H1 (cell line): ENCODE data around the gene ARID1B. TPM values are rescaled to one million over a fixed set of nuclear protein-coding genes. Genes with fewer than 3 reads are reported as not detected.

Experiments used
- CTCF ChIA-PET: fragments of 300-600 bp; sonication (Branson Sonifier 250); formaldehyde crosslinking; loops from one replicate; lab custom pipeline; 2021; ENCODE audit not compliant: partially characterized antibody; lab: Charles Lee
- POLR2A ChIA-PET: fragments of 300-600 bp; sonication (Branson Sonifier 250); formaldehyde crosslinking; loops from one replicate; lab custom pipeline; 2021; ENCODE audit warnings: inconsistent platforms; ENCODE audit not compliant: partially characterized antibody; lab: Charles Lee
- DNase-seq, 2 experiments: peaks; one replicate each; pipeline versions ENCODE4 v3.0.0 to v3.0.0-alpha.2; 2010 to 2022; ENCODE audit warnings: low spot score in 2 of 2, low read depth in 1 of 2, mixed read lengths in 1 of 2
- FAIRE-seq: peaks from 2 replicates; lab custom pipeline; 2011; peaks lifted over from hg19 to GRCh38; lab: Jason Lieb, UNC
- H2AFZ ChIP-seq: 2 replicates; pipeline ENCODE4 v1.8.1; 2012; ENCODE audit warnings: low read length, inconsistent platforms
- H2AK5ac ChIP-seq: 2 replicates; pipeline ENCODE4 v1.6.1; 2013; ENCODE audit warnings: low read depth, low read length
- H2BK120ac ChIP-seq: replicated peaks from 2 replicates; pipeline ENCODE3; 2013; ENCODE audit warnings: low read depth, low read length, inconsistent platforms
- H2BK12ac ChIP-seq: 2 replicates; pipeline ENCODE4 v1.6.1; 2013; ENCODE audit warnings: low read depth, low read length
- H2BK15ac ChIP-seq: 2 replicates; pipeline ENCODE4 v1.6.1; 2013; ENCODE audit warnings: low read length
- H2BK20ac ChIP-seq: 2 replicates; pipeline ENCODE4 v1.6.1; 2013; ENCODE audit warnings: low read length
- H2BK5ac ChIP-seq: 2 replicates; pipeline ENCODE4 v1.6.1; 2013; ENCODE audit warnings: low read depth, low read length
- H3K14ac ChIP-seq: 2 replicates; pipeline ENCODE4 v1.6.1; 2013; ENCODE audit warnings: inconsistent platforms; ENCODE audit not compliant: insufficient read length
- H3K18ac ChIP-seq: 2 replicates; pipeline ENCODE4 v1.6.1; 2013; ENCODE audit warnings: low read length; ENCODE audit errors: extremely low read depth
- H3K23ac ChIP-seq: 2 replicates; pipeline ENCODE4 v1.6.1; 2013; ENCODE audit warnings: inconsistent platforms; ENCODE audit not compliant: insufficient read length
- H3K23me2 ChIP-seq: 2 replicates; pipeline ENCODE4 v1.6.1; 2013; ENCODE audit warnings: low read depth, low read length
- H3K27ac ChIP-seq: 2 replicates; pipeline ENCODE4 v1.6.1; 2011; ENCODE audit warnings: low read depth, low read length, inconsistent platforms
- H3K27me3 ChIP-seq, 4 experiments: replicated peaks in 1 of 4; 1 replicate in 1 of 4; 2 replicates in 3 of 4; pipeline versions ENCODE4 v1.6.1 to v1.8.1; 2011 to 2013; ENCODE audit warnings: low read length in 3 of 4, mild to moderate bottlenecking in 3 of 4, inconsistent platforms in 2 of 4, mixed read lengths in 2 of 4, moderate library complexity in 1 of 4; ENCODE audit not compliant: control insufficient read depth in 3 of 4, insufficient read depth in 3 of 4; ENCODE audit errors: extremely low read depth in 1 of 4
- H3K36me3 ChIP-seq, 4 experiments: 2 replicates each; pipeline versions ENCODE4 v1.6.1 to v1.8.1; 2011 to 2013; ENCODE audit warnings: mild to moderate bottlenecking in 4 of 4, low read length in 3 of 4, moderate library complexity in 2 of 4, control low read depth in 1 of 4, inconsistent platforms in 1 of 4; ENCODE audit not compliant: insufficient read depth in 4 of 4, control insufficient read depth in 2 of 4
- H3K4ac ChIP-seq: replicated peaks from 2 replicates; pipeline ENCODE3; 2013; ENCODE audit warnings: low read length, low read depth, mixed read lengths, inconsistent platforms; ENCODE audit not compliant: insufficient read length
- H3K4me1 ChIP-seq, 4 experiments: replicated peaks in 1 of 4; 1 replicate in 1 of 4; 2 replicates in 3 of 4; pipeline versions ENCODE4 v1.6.1 to v1.8.1; 2011 to 2013; ENCODE audit warnings: low read length in 3 of 4, inconsistent platforms in 2 of 4, mixed read lengths in 1 of 4; ENCODE audit not compliant: insufficient read depth in 4 of 4, control insufficient read depth in 3 of 4
- H3K4me2 ChIP-seq, 2 experiments: 2 replicates each; pipeline versions ENCODE4 v1.6.1 to v1.8.1; 2011 to 2013; ENCODE audit warnings: low read depth in 2 of 2, low read length in 2 of 2, control low read depth in 1 of 2, inconsistent platforms in 1 of 2, mild to moderate bottlenecking in 1 of 2; ENCODE audit not compliant: insufficient read depth in 1 of 2
- H3K4me3 ChIP-seq, 4 experiments: fragments of 200-600, 300-600 bp in 1 of 4; sonication (generic), shearing (Covaris generic), sonication (Bioruptor Twin) in 1 of 4; 2 replicates each; pipeline versions ENCODE4 v1.5.1 to v1.8.1; 2011 to 2016; ENCODE audit warnings: low read length in 4 of 4, low read depth in 3 of 4, control low read depth in 2 of 4, inconsistent platforms in 2 of 4, mild to moderate bottlenecking in 2 of 4, mixed read lengths in 1 of 4, moderate library complexity in 1 of 4; ENCODE audit not compliant: insufficient read depth in 2 of 4; ENCODE audit errors: extremely low read depth in 1 of 4
- H3K56ac ChIP-seq: replicated peaks from 2 replicates; pipeline ENCODE3; 2013; ENCODE audit warnings: low read depth, mild to moderate bottlenecking, mixed read lengths, low read length, inconsistent platforms; ENCODE audit not compliant: insufficient read length
- H3K79me1 ChIP-seq: 2 replicates; pipeline ENCODE4 v1.6.1; 2013; ENCODE audit warnings: low read depth, low read length, control low read depth
- H3K79me2 ChIP-seq, 2 experiments: 2 replicates each; pipeline versions ENCODE4 v1.6.1 to v1.8.1; 2012 to 2013; ENCODE audit warnings: low read length in 2 of 2, mild to moderate bottlenecking in 2 of 2, inconsistent platforms in 1 of 2; ENCODE audit not compliant: insufficient read depth in 2 of 2, control insufficient read depth in 1 of 2
- H3K9ac ChIP-seq, 4 experiments: replicated peaks in 1 of 4; 1 replicate in 1 of 4; 2 replicates in 3 of 4; pipeline versions ENCODE4 v1.6.1 to v1.8.1; 2011 to 2013; ENCODE audit warnings: low read depth in 3 of 4, low read length in 3 of 4, control low read depth in 2 of 4, mild to moderate bottlenecking in 2 of 4, moderate library complexity in 2 of 4, inconsistent platforms in 1 of 4; ENCODE audit errors: extremely low read depth in 1 of 4
- H3K9me3 ChIP-seq, 2 experiments: 2 replicates each; pipeline versions ENCODE4 v1.6.1 to v1.8.1; 2012 to 2013; ENCODE audit warnings: mild to moderate bottlenecking in 2 of 2, moderate library complexity in 2 of 2, control low read depth in 1 of 2, inconsistent platforms in 1 of 2, low read depth in 1 of 2, low read length in 1 of 2, mixed read lengths in 1 of 2; ENCODE audit not compliant: insufficient read depth in 2 of 2
- H4K20me1 ChIP-seq, 2 experiments: replicated peaks in 1 of 2; 2 replicates each; pipeline versions ENCODE3 to v1.8.1; 2011 to 2013; ENCODE audit warnings: inconsistent platforms in 2 of 2, low read length in 2 of 2, mild to moderate bottlenecking in 1 of 2; ENCODE audit not compliant: insufficient read depth in 2 of 2, control insufficient read depth in 1 of 2
- H4K5ac ChIP-seq: 2 replicates; pipeline ENCODE4 v1.6.1; 2013; ENCODE audit warnings: low read length, low read depth, mixed read lengths, inconsistent platforms; ENCODE audit not compliant: insufficient read length
- H4K8ac ChIP-seq: 2 replicates; pipeline ENCODE4 v1.8.0; 2013; ENCODE audit warnings: mild to moderate bottlenecking, moderate library complexity, low read length, inconsistent platforms; ENCODE audit not compliant: insufficient read depth; ENCODE audit errors: extremely low read depth
- H4K91ac ChIP-seq: replicated peaks from 2 replicates; pipeline ENCODE3; 2013; ENCODE audit warnings: low read length, mixed read lengths, inconsistent platforms; ENCODE audit not compliant: insufficient read length
- ASH2L ChIP-seq: fragments of 200-600, 300-600 bp; sonication (generic); IDR thresholded peaks from one replicate; pipeline ENCODE4 v1.7.1; 2017; ENCODE audit warnings: low read length
- BACH1 ChIP-seq: IDR thresholded peaks from 2 replicates; pipeline ENCODE4 v1.6.1; 2012; ENCODE audit warnings: low read length, improper control_type of control experiment
- CBX5 ChIP-seq: fragments of 300-800, 300-1000 bp; sonication (generic); IDR thresholded peaks from 2 replicates; pipeline ENCODE4 v1.7.1; 2016; ENCODE audit warnings: antibody characterized with exemption, low read length, low read depth
- CEBPB ChIP-seq: IDR thresholded peaks from 2 replicates; pipeline ENCODE4 v1.6.1; 2012; ENCODE audit warnings: low read depth, low read length
- CHD1 ChIP-seq: IDR thresholded peaks from 2 replicates; pipeline ENCODE4 v1.6.1; 2012; ENCODE audit warnings: low read depth, low read length, improper control_type of control experiment
- KDM1A ChIP-seq: fragments of 200-600, 300-600 bp; sonication (generic); IDR thresholded peaks from 2 replicates; pipeline ENCODE4 v1.7.1; 2016; ENCODE audit warnings: mild to moderate bottlenecking, low read length, borderline replicate concordance
- MAX ChIP-seq: IDR thresholded peaks from 2 replicates; pipeline ENCODE4 v1.6.1; 2012; ENCODE audit warnings: inconsistent platforms
- NRF1 ChIP-seq: IDR thresholded peaks from 2 replicates; pipeline ENCODE4 v1.6.1; 2011; ENCODE audit warnings: mild to moderate bottlenecking, low read depth, low read length, improper control_type of control experiment
- POLR2A ChIP-seq, 2 experiments: IDR thresholded peaks; 1 replicate in 1 of 2; 2 replicates in 1 of 2; pipeline ENCODE4 v1.6.1; 2011; ENCODE audit warnings: low read depth in 2 of 2, low read length in 2 of 2, mild to moderate bottlenecking in 2 of 2; ENCODE audit errors: control extremely low read depth in 1 of 2
- POLR2AphosphoS5 ChIP-seq: IDR thresholded peaks from 2 replicates; pipeline ENCODE4 v1.6.1; 2011; ENCODE audit warnings: low read depth, low read length
- POU5F1 ChIP-seq: IDR thresholded peaks from 2 replicates; pipeline ENCODE4 v1.6.1; 2011; ENCODE audit warnings: low read depth, mild to moderate bottlenecking, low read length, moderate library complexity
- TCF12 ChIP-seq: IDR thresholded peaks from 2 replicates; pipeline ENCODE4 v1.6.1; 2011; ENCODE audit warnings: low read depth, mild to moderate bottlenecking, low read length
- USF2 ChIP-seq: IDR thresholded peaks from 2 replicates; pipeline ENCODE4 v1.6.1; 2011; ENCODE audit warnings: low read length, improper control_type of control experiment
- WGBS, 2 experiments: shearing (Covaris generic) in 1 of 2; methylation state at CpG; one replicate each; pipeline versions ENCODE4 v1.1.6 to v1.1.7; 2013 to 2015; ENCODE audit warnings: low lambda C conversion rate in 2 of 2, mixed read lengths in 2 of 2, inconsistent platforms in 1 of 2, low coverage in 1 of 2, missing lambda C conversion rate in 1 of 2; ENCODE audit not compliant: insufficient replicate concordance in 2 of 2, insufficient coverage in 1 of 2, insufficient read length in 1 of 2; ENCODE audit errors: extremely low coverage in 1 of 2, missing lambda C conversion rate in 1 of 2; 5-methylcytosine and 5-hydroxymethylcytosine counted together
- polyA plus RNA-seq, 7 experiments: library from polyadenylated mRNA; depleted of rRNA in 3 of 7; stranded (reverse) in 5 of 7; unstranded in 2 of 7; fragments of >200 nt in 5 of 7; fragments of 200-250 nt in 2 of 7; gene quantifications; 1 replicate in 5 of 7; 2 replicates in 1 of 7; 4 replicates in 1 of 7; pipeline versions ENCODE4 v1.2.1 to v1.2.3, GENCODE V29; 2011 to 2013; ENCODE audit warnings: missing spikeins in 2 of 7, mixed read lengths in 2 of 7
- total RNA-seq: library from RNA; stranded (reverse); fragmentation: NEBNext Ultra II Directional; extraction: Animal tissue kit (Norgen Biotek cat#: 25700); gene quantifications from 2 replicates; pipeline ENCODE4 v1.2.1, GENCODE V29; 2021

The ARID1B gene
- total and polyA plus RNA-seq, 2 of the 8 experiments (the other 6 are each of a cell fraction or from before 2014, with no cell fraction given) = 24.3 to 70.3 TPM

- Histone ChIP-seq H2AK5ac (no peak overlapping the region), H2BK15ac (no peak overlapping the region), H3K23me2 (no peaks in the 10 kb centered on the region), H2BK5ac (no peak overlapping the region), H3K27ac (no peak overlapping the region), H3K14ac (no peak overlapping the region), H3K23ac (no peak overlapping the region), H2BK12ac (no peak overlapping the region), H3K79me1 (peaks cover 8% of the 10 kb centered on the region; the same call in 1 of the 2 replicates), H2AFZ (no peak overlapping the region), H3K18ac (no peak overlapping the region), H3K36me3 (peaks cover 0 to 2% (median 1%) of the 10 kb centered on the region in 4 experiments; a peak in 3 of 8 replicates), H4K20me1 (peaks cover 3 to 13% of the 10 kb centered on the region in 2 experiments), H2BK120ac (no peak overlapping the region), H3K56ac (no peak overlapping the region), H3K79me2 (peaks cover 0 to 65% of the 10 kb centered on the region in 2 experiments; a peak in 3 of 4 replicates), H3K4ac (no peak overlapping the region), H3K4me2 (no peak overlapping the region), H3K9me3 (no peaks in the 10 kb centered on the region), H4K8ac (no peak overlapping the region), H4K91ac (no peak overlapping the region), H3K9ac (no peak overlapping the region), H2BK20ac (no peak overlapping the region), H3K27me3 (no peaks in the 10 kb centered on the region), H3K4me3 (no peak overlapping the region), H3K4me1 (peaks cover 0 to 7% (median 2%) of the 10 kb centered on the region in 4 experiments; a peak in 2 of 7 replicates), H4K5ac (no peak overlapping the region)
- no peak for FAIRE-seq
- DNase-seq = no peak
- POLR2A ChIA-PET = interaction anchor here (0.7 kb wide), 1 partner anchor 23 kb away, joined by 3 read pairs; no protein-coding TSS in a partner anchor
- WGBS, 2 experiments = 91% methylated on average over 9 of the region's 9 CpGs; no CpG with 5 or more reads in 1 of the 2 experiments
- CTCF ChIA-PET = interaction anchor here (0.7 kb wide), 1 partner anchor 1768 kb away, joined by 3 read pairs; no protein-coding TSS in a partner anchor
- TF ChIP-seq CHD1 (no peak), POU5F1 (no peak), BACH1 (no peak), POLR2A (IDR thresholded peaks at IDR 0.05; ENCODE audit: control extremely low read depth in 1 of 2, low read depth in 2 of 2, low read length in 2 of 2) (no peak), CEBPB (no peak), NRF1 (no peak), ASH2L (no peak), MAX (no peak), USF2 (no peak), KDM1A (no peak), TCF12 (no peak), POLR2AphosphoS5 (no peak), CBX5 (no peak)
Observed at GRCh38 chr6:156901309-156902019, 124.3 kb downstream of the ARID1B start.
